ENCODE measurements around the gene PGAP6. TPM values are rescaled to one million over a fixed set of nuclear protein-coding genes. Genes with fewer than 3 reads are reported as not detected.
A peak's percentile ranks its signal among the peaks of the same experiment; 100 is the strongest.

Gene PGAP6
- total and polyA plus RNA-seq, 2 of the 13 experiments (the other 11 are each of a cell fraction or from before 2014, with no cell fraction given) = 52.7 to 136 TPM

DNA sequence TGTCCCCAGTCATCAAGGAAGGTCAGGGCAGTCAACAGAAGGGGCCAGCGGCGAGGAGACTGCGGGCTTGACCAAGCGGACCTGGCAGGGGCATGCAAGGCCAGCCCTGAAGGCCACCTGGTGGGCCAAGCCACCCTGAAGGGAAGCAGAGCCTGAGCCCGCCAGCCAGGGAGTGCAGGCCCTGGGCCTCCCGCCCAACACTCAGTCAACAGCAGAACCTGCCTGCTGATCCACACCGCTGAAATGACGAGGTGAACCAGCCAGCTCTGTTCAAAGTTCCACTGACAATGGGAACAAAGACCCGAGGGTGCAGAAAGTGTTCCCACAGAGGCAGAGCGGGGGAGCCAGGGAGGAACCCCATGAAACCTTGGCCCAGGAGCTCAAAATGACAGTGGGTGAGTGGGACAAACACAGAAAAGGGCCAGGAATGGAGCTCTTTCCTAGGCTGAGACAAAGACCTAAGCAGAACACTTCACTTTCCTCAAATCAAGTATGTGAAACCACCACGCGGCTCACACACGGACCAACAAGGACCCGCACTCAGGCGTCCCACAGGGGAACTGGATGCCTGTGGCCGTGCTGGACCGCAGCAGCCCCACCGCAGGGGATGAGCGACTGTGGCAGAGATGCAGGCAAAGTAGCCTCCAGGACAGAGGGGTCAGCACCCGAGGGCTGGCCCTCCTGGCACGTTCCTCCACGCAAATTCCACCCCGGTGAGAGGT lies 41.2 kb downstream of the PGAP6 start (continued):
- TF ChIP-seq ZFP1 (CRISPR knock-in tag; IDR thresholded peaks at IDR 0.05) (no peak), ZNF670 (CRISPR knock-in tag; IDR thresholded peaks at IDR 0.05; ENCODE audit: borderline replicate concordance) (peak; percentile 45; the same call in 1 of the 2 replicates), TAF15 (IDR thresholded peaks at IDR 0.05; ENCODE audit: low read depth, low read length, poor library complexity, severe bottlenecking) (no peak), SUZ12 (IDR thresholded peaks at IDR 0.05; ENCODE audit: low read depth, low read length) (no peak), NR2F2 (IDR thresholded peaks at IDR 0.05; ENCODE audit: borderline replicate concordance, low read depth) (no peak), SAP130 (CRISPR knock-in tag; IDR thresholded peaks at IDR 0.05; ENCODE audit: low read depth) (peak; percentile 63), KDM5B (CRISPR knock-in tag; IDR thresholded peaks at IDR 0.05; ENCODE audit: borderline replicate concordance) (no peak), HMGA1 (CRISPR knock-in tag; conservative IDR thresholded peaks at IDR 0.05) (no peak), ZBTB1 (CRISPR knock-in tag; IDR thresholded peaks at IDR 0.05; ENCODE audit: borderline replicate concordance) (no peak), ZBTB7A (CRISPR knock-in tag; IDR thresholded peaks at IDR 0.05) (0 out of 2 replicates have a peak, but pooled peaks have one; percentile 13), KMT2B (CRISPR knock-in tag; IDR thresholded peaks at IDR 0.05) (no peak), RFX5 (IDR thresholded peaks at IDR 0.05; ENCODE audit: low read depth, low read length) (no peak), MED1 (CRISPR knock-in tag; IDR thresholded peaks at IDR 0.05) (peak; percentile 80), ZKSCAN8 (CRISPR knock-in tag; IDR thresholded peaks at IDR 0.05; ENCODE audit: borderline replicate concordance) (no peak), SPEN (CRISPR knock-in tag; IDR thresholded peaks at IDR 0.05; ENCODE audit: low read depth) (peak; percentile 78; the same call in 1 of the 2 replicates)
- TF ChIP-seq, protein P1, sequence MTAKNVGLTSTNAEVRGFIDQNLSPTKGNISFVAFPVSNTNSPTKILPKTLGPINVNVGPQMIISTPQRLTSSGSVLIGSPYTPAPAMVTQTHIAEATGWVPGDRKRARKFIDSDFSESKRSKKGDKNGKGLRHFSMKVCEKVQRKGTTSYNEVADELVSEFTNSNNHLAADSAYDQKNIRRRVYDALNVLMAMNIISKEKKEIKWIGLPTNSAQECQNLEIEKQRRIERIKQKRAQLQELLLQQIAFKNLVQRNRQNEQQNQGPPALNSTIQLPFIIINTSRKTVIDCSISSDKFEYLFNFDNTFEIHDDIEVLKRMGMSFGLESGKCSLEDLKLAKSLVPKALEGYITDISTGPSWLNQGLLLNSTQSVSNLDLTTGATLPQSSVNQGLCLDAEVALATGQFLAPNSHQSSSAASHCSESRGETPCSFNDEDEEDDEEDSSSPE (CRISPR knock-in tag; IDR thresholded peaks at IDR 0.05) = 0 out of 2 replicates have a peak, but pooled peaks have one; percentile 43
- TF ChIP-seq, protein P2, sequence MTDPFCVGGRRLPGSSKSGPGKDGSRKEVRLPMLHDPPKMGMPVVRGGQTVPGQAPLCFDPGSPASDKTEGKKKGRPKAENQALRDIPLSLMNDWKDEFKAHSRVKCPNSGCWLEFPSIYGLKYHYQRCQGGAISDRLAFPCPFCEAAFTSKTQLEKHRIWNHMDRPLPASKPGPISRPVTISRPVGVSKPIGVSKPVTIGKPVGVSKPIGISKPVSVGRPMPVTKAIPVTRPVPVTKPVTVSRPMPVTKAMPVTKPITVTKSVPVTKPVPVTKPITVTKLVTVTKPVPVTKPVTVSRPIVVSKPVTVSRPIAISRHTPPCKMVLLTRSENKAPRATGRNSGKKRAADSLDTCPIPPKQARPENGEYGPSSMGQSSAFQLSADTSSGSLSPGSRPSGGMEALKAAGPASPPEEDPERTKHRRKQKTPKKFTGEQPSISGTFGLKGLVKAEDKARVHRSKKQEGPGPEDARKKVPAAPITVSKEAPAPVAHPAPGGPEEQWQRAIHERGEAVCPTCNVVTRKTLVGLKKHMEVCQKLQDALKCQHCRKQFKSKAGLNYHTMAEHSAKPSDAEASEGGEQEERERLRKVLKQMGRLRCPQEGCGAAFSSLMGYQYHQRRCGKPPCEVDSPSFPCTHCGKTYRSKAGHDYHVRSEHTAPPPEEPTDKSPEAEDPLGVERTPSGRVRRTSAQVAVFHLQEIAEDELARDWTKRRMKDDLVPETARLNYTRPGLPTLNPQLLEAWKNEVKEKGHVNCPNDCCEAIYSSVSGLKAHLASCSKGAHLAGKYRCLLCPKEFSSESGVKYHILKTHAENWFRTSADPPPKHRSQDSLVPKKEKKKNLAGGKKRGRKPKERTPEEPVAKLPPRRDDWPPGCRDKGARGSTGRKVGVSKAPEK (CRISPR knock-in tag; IDR thresholded peaks at IDR 0.05; ENCODE audit: borderline replicate concordance) = no peak
- TF ChIP-seq, protein P3, sequence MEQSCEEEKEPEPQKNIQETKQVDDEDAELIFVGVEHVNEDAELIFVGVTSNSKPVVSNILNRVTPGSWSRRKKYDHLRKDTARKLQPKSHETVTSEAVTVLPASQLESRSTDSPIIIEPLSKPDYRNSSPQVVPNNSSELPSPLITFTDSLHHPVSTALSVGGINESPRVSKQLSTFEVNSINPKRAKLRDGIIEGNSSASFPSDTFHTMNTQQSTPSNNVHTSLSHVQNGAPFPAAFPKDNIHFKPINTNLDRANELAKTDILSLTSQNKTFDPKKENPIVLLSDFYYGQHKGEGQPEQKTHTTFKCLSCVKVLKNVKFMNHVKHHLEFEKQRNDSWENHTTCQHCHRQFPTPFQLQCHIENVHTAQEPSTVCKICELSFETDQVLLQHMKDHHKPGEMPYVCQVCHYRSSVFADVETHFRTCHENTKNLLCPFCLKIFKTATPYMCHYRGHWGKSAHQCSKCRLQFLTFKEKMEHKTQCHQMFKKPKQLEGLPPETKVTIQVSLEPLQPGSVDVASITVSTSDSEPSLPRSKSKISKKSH (CRISPR knock-in tag; IDR thresholded peaks at IDR 0.05; ENCODE audit: borderline replicate concordance) = no peak
- TF ChIP-seq, protein P4, sequence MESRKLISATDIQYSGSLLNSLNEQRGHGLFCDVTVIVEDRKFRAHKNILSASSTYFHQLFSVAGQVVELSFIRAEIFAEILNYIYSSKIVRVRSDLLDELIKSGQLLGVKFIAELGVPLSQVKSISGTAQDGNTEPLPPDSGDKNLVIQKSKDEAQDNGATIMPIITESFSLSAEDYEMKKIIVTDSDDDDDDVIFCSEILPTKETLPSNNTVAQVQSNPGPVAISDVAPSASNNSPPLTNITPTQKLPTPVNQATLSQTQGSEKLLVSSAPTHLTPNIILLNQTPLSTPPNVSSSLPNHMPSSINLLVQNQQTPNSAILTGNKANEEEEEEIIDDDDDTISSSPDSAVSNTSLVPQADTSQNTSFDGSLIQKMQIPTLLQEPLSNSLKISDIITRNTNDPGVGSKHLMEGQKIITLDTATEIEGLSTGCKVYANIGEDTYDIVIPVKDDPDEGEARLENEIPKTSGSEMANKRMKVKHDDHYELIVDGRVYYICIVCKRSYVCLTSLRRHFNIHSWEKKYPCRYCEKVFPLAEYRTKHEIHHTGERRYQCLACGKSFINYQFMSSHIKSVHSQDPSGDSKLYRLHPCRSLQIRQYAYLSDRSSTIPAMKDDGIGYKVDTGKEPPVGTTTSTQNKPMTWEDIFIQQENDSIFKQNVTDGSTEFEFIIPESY (CRISPR knock-in tag; IDR thresholded peaks at IDR 0.05) = peak; percentile 16; the same call in 1 of the 2 replicates
- TF ChIP-seq, protein P5, sequence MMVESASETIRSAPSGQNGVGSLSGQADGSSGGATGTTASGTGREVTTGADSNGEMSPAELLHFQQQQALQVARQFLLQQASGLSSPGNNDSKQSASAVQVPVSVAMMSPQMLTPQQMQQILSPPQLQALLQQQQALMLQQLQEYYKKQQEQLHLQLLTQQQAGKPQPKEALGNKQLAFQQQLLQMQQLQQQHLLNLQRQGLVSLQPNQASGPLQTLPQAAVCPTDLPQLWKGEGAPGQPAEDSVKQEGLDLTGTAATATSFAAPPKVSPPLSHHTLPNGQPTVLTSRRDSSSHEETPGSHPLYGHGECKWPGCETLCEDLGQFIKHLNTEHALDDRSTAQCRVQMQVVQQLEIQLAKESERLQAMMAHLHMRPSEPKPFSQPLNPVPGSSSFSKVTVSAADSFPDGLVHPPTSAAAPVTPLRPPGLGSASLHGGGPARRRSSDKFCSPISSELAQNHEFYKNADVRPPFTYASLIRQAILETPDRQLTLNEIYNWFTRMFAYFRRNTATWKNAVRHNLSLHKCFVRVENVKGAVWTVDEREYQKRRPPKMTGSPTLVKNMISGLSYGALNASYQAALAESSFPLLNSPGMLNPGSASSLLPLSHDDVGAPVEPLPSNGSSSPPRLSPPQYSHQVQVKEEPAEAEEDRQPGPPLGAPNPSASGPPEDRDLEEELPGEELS (CRISPR knock-in tag; IDR thresholded peaks at IDR 0.05) = peak; percentile 45; the same call in 1 of the 2 replicates
